ENCODE data around the gene RDM1. TPM values are rescaled to one million over a fixed set of nuclear protein-coding genes. Genes with fewer than 3 reads are reported as not detected.

The RDM1 gene
- total RNA-seq, 1 experiment from 2014 or later, result 12.9 TPM

GRCh38 chr17:35894206-35894605 is 36.4 kb downstream of the RDM1 start:
- Histone ChIP-seq H3K27me3 (replicated peaks; ENCODE audit: control insufficient read depth, insufficient read depth, low read length) (no peaks in the 10 kb centered on the region), H3K4me1 (no peaks in the 10 kb centered on the region), H3K36me3 (ENCODE audit: control insufficient read depth, insufficient read depth, low read length) (no peaks in the 10 kb centered on the region), H3K4me3 (ENCODE audit: low read depth, low read length) (no peak overlapping the region), H3K9me3 (no peaks in the 10 kb centered on the region)
- BruUV-seq (replicated peaks), result no TSS peak
- no peak overlapping the region for H3K27ac Mint-ChIP-seq (ENCODE audit: unreplicated experiment)
- intact Hi-C loops (cut with micrococcal nuclease; ENCODE audit: unreplicated experiment), result no loop called here
- H3K4me1 Mint-ChIP-seq (ENCODE audit: low read depth, unreplicated experiment), result no peaks in the 10 kb centered on the region
- DNase-seq, result no peak
- TF ChIP-seq CTCF (IDR thresholded peaks at IDR 0.05; ENCODE audit: insufficient read depth in 1 of 2, low read depth in 1 of 2, low read length in 1 of 2, severe bottlenecking in 1 of 2, unreplicated experiment in 1 of 2), result no peak
- CTCF ChIA-PET, result no interaction called here
- H3K27me3 Mint-ChIP-seq (ENCODE audit: insufficient read depth, unreplicated experiment), result no peaks in the 10 kb centered on the region
- no peaks in the 10 kb centered on the region for H3K9me3 Mint-ChIP-seq (ENCODE audit: unreplicated experiment)
- no peaks in the 10 kb centered on the region for H3K36me3 Mint-ChIP-seq (ENCODE audit: insufficient read depth, unreplicated experiment)
- no peak overlapping the region for H3K4me3 Mint-ChIP-seq (ENCODE audit: unreplicated experiment)
- POLR2A ChIA-PET, result no interaction called here

- Mint-ChIP-seq H3K27ac (ENCODE audit: unreplicated experiment) (no peak overlapping the region), H3K4me3 (ENCODE audit: unreplicated experiment) (no peak overlapping the region), H3K4me1 (ENCODE audit: low read depth, unreplicated experiment) (no peaks in the 10 kb centered on the region), H3K27me3 (ENCODE audit: insufficient read depth, unreplicated experiment) (no peaks in the 10 kb centered on the region), H3K9me3 (ENCODE audit: unreplicated experiment) (no peaks in the 10 kb centered on the region), H3K36me3 (ENCODE audit: insufficient read depth, unreplicated experiment) (no peaks in the 10 kb centered on the region)
- BruUV-seq (replicated peaks), result no TSS peak
- no peak for DNase-seq
- CTCF ChIA-PET, result interaction anchor here (0.6 kb wide), 1 partner anchor 278 kb away, joined by 5 read pairs; no protein-coding TSS in a partner anchor
- H3K4me1 ChIP-seq, result no peaks in the 10 kb centered on the region
- no peak for TF ChIP-seq CTCF (IDR thresholded peaks at IDR 0.05; ENCODE audit: insufficient read depth in 1 of 2, low read depth in 1 of 2, low read length in 1 of 2, severe bottlenecking in 1 of 2, unreplicated experiment in 1 of 2)
- no peaks in the 10 kb centered on the region for H3K27me3 ChIP-seq (replicated peaks; ENCODE audit: control insufficient read depth, insufficient read depth, low read length)
- intact Hi-C loops (cut with micrococcal nuclease; ENCODE audit: unreplicated experiment), result no loop called here
- H3K9me3 ChIP-seq, result no peaks in the 10 kb centered on the region
- H3K36me3 ChIP-seq (ENCODE audit: control insufficient read depth, insufficient read depth, low read length), result no peaks in the 10 kb centered on the region
- POLR2A ChIA-PET, result no interaction called here
- H3K4me3 ChIP-seq (ENCODE audit: low read depth, low read length), result no peak overlapping the region
These were observed 36.8 kb downstream of the RDM1 start for GRCh38 chr17:35893751-35894150.

- H3K4me3 ChIP-seq (ENCODE audit: low read depth, low read length), result no peak overlapping the region
- Mint-ChIP-seq H3K27me3 (ENCODE audit: insufficient read depth, unreplicated experiment) (no peaks in the 10 kb centered on the region), H3K36me3 (ENCODE audit: insufficient read depth, unreplicated experiment) (no peaks in the 10 kb centered on the region), H3K4me3 (ENCODE audit: unreplicated experiment) (no peak overlapping the region), H3K4me1 (ENCODE audit: low read depth, unreplicated experiment) (no peaks in the 10 kb centered on the region), H3K27ac (ENCODE audit: unreplicated experiment) (no peak overlapping the region), H3K9me3 (ENCODE audit: unreplicated experiment) (no peaks in the 10 kb centered on the region)
- no peaks in the 10 kb centered on the region for H3K27me3 ChIP-seq (replicated peaks; ENCODE audit: control insufficient read depth, insufficient read depth, low read length)
- TF ChIP-seq CTCF (IDR thresholded peaks at IDR 0.05; ENCODE audit: insufficient read depth in 1 of 2, low read depth in 1 of 2, low read length in 1 of 2, severe bottlenecking in 1 of 2, unreplicated experiment in 1 of 2), result no peak
- CTCF ChIA-PET, result no interaction called here
- DNase-seq, result no peak
- H3K9me3 ChIP-seq, result no peaks in the 10 kb centered on the region
- no TSS peak for BruUV-seq (replicated peaks)
- H3K4me1 ChIP-seq, result no peaks in the 10 kb centered on the region
- no peaks in the 10 kb centered on the region for H3K36me3 ChIP-seq (ENCODE audit: control insufficient read depth, insufficient read depth, low read length)
- POLR2A ChIA-PET, result no interaction called here
- intact Hi-C loops (cut with micrococcal nuclease; ENCODE audit: unreplicated experiment), result no loop called here
These were observed 38.2 kb downstream of the RDM1 start for GRCh38 chr17:35892091-35893035.
